ENCODE data around the gene DBP.
"Not testable (repeated sequence)": the region's sequence is repeated elsewhere in the genome, so short reads cannot be mapped to it uniquely, and the experiment has no call there.

Gene DBP

GRCh38 chr19:48665786-48666185, 28.6 kb upstream of the DBP start:
- no peak for DNase-seq

- no peak for DNase-seq
These were observed 27.3 kb upstream of the DBP start for GRCh38 chr19:48664476-48664875.

DNA sequence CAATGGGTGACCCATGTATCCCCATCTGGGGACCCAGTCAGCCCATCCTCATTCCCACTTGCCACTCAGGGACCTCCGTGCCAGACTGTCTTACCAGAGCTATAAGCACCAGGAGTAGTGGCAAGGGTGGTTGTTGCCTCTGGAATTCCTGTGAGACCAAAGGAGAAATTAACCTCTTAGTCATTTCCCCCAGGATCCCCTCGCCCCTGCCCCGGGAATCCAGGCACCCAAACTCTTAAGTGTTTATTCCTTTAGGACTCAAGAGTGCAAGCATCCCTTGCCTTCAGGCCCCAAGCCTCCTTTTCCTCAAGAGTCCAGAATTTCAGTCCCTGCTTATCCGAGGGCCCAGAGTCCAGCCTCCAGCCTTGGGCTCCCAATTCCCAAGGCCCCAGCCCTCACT, 26.5 kb upstream of the DBP start:
- no peak for DNase-seq

DNA sequence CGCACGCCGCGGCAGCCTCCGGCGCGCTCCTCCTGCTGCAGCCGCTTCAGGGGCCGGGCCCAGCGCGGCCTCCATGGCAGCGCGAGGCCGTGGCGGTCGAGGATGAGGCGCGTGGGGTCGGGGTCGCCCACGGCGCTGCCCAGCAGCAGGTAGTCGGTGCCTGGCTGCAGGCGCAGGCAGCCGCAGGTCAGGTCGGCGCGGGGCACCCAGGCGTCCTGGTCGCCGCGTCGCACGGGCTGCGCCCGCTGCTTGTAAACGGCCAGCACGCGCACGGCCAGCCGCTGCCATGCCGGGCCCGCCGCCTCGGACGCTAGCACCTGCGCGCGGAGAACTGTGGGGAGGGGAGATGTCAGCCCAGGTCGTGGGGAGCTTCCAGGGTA, 24.5 kb upstream of the DBP start:
- DNase-seq, result no peak

GRCh38 chr19:48660852-48661710, 23.9 kb upstream of the DBP start:
- DNase-seq, result peak in 12 of 14 donors; percentile 35 to 82 (median 64)

DNA sequence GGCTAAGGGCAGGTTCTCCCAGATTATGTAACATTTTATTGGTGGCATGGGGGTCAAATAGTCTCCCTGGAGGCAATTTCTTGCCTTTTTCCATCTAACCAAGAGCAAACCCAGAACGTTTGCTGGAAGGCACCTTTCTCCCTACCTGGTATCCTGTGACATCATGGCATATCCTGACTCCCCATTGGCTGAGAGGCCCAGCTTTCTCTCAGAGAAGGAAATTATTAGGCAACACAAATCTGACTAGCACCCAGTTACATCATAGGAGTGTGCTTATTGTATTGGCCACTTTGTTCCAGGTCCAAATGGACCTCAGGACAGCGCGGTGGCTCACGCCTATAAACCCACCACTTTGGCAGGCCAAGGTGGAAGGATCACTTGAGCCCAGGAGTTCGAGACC, 22.6 kb upstream of the DBP start:
- no peak for DNase-seq

DNA sequence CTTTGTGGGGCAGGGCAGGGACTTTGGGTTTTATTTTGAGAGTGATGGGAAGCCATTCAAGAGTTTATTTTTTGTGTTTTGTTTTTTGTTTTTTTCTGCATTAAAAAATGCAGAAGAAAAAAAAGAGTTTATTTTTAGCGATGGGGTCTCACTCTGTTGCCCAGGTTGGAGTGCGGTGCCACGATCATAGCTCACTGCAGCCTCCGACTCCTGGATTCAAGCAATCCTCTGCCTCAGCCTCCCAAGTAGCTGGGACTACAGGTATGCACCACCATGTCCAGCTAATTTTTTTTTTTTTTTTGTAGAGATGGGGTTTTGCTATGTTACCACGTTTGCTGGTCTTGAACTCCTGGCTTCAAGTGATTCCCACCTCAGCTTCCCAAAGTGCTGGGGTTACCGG, 21.3 kb upstream of the DBP start:
- no peak for DNase-seq

DNA sequence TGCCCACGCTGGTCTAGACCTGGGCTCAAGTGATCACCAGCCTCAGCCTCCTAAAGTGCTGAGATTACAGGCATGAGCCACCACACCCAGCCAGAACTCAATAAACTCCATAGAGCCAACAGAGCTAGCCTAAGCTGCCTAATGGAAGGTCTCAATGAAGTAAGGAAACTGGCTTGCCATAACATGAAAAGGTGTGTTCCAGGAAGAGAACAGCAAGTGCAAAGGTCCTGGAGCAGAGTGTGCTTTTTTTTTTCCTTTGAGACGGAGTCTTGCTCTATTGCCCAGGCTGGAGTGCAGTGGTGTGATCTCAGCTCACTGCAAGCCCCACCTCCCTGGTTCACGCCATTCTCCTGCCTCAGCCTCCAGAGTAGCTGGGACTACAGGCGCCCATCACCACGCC, 20.6 kb upstream of the DBP start:
- not testable (repeated sequence) for DNase-seq

- no peak for DNase-seq
These were observed 19.8 kb upstream of the DBP start for GRCh38 chr19:48656840-48657474.

GRCh38 chr19:48654299-48655059, 17.3 kb upstream of the DBP start:
- no peak for DNase-seq

GRCh38 chr19:48651683-48652048, 14.5 kb upstream of the DBP start:
- DNase-seq, result no peak

DNA sequence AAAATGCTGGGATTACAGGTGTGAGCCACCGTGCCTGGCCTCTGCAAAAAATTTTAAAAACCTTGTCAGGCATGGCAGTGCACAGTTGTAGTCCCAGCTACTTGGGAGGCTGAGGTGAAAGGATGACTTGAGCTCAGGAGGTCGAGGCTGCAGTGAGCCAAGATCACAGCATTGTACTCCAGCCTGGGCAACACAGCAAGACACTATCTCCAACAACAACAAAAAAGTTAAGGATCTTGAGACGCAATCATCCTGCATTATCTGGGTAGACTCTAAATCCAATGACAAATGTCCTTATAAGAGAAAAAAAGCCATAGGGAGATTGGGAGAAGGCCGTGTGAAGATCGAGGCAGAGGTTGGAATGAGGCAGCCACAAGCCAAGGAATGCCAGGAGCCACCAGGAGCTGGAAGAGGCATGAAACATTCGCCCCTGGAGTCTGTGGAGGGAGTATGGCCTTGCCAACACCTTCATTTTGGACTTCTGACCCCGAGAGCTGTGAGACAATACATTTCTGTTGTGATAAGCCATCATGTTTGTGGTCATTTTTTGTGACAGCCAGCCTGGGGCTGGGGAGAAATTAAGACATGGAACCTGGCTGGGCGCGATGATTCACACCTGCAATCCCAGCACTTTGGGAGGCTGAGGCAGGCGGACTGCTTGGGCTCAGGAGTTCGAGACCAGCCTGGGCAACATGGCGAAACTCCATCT, 13.9 kb upstream of the DBP start:
- DNase-seq, result no peak

DNA sequence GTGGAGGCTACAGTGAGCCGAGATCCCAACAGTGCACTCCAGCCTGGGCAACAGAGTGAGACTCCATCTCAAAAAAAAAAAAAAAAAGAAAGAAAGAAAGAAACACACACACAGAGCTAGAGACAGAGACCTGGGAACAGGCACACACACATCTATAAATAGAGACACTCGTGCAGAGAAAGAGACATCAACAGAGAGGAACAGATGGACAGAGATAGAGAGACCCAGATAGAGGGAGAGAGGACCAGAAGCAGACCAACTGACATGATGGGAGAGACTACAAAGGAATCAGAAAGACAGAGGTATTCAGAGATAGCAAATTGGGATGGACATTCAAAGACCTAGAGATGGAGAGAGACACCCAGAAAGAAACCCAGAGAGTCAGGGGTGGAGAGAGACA, 11.0 kb upstream of the DBP start:
- DNase-seq, result peak in 1 of 14 donors; percentile 80

DNA sequence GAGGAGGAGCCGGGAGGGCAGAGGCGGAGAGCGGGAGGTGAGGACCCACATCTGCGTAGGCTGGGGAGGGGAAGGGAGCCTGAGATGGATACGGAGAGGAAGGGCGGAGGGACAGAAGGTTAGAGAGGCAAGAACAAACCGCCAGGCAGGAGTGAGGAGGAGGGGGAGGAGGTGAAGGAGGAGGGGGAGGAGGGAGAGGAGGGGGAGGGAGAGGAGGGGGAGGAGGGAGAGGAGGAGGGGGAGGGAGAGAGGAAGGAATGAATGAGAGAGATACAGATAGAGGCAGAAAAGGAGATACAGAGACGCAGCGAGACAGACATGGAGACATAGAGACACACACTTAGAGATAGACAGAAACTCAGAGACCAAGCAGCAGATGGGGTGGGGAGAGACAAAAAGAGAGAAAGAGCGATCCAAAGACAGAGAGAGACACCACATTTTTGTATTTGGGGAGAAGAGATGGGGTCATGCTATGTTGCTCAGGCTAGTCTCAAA, 9.6 kb upstream of the DBP start:
- no peak for DNase-seq

DNA sequence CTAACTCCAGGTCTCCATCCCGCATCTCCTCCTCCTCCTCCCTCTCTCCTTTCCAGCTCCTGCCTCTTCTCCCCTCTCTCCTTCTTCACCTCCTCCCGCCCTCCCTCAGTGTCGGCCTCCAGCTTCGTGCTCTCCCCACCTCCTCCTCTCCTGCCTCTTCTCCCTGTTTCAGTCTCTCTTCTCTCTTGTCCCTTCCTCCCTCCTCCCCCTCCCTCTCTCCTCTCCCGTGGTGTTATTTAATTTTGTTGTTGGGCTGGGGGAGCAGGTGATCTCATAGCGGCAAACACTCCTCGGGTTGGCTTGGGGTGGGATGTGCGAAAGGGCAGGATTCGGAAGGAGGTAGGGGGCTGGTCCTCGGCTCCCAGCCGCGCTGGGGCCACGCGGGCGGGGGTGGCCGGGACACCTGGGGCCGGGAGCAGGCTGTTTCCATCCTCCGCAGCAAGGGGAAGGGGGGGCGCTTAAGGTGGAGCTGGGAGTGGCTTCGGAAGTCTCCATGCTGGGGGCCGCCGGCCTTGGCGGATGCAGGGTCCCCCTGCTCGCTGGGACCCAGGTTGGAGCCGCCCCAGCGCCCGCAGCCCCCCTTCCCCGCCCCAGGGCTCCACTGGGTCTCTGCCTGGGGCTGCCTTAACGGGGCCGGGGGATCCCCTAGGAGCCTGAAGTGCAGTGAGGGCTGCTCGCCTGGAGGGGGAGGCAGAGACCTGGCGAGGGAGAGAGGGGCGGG, 9.0 kb upstream of the DBP start, which contains the start of gene CA11:
Gene CA11 (minus strand): TSS at position 187 of the 721 bp plus-strand sequence. CDS start 555 bp downstream, outside the sequence.
- DNase-seq, result peak; percentile 66 to 97 (median 92)

DNA sequence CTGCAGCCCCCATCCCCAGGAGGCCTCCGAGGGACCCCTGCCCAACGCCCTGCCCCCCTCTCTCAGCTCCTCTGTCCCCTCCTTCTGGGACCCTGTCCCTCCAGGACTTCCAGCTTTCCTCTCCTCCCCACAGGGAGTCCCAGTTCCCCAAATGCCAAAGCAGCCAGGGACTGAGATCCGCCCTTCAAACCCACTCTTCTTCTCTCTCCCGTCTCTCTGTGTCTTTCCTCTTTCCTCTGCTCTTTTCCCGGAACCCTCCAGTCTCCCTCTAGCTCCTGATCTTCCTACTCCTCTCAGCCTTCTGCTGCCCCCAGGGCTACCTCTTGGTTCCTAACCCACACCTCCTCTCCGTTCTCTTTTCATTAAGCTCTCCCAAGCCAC, 8.4 kb upstream of the DBP start:
- DNase-seq, result peak in 5 of 14 donors; percentile 54 to 74 (median 56)

- DNase-seq, result peak in 12 of 14 donors; percentile 49 to 82 (median 66)
These were observed 7.8 kb upstream of the DBP start for GRCh38 chr19:48644839-48645619.

- DNase-seq, result peak in 1 of 14 donors; percentile 36
These were observed 7.2 kb upstream of the DBP start for GRCh38 chr19:48644355-48644754.

GRCh38 chr19:48642862-48643261, 5.7 kb upstream of the DBP start:
- no peak for DNase-seq

GRCh38 chr19:48641850-48642249, 4.7 kb upstream of the DBP start:
- DNase-seq, result no peak

All from C1 segment of cervical spinal cord (tissue), 14 donors.